ENCODE measurements around the gene CTNNBL1.

The CTNNBL1 gene, protein sequence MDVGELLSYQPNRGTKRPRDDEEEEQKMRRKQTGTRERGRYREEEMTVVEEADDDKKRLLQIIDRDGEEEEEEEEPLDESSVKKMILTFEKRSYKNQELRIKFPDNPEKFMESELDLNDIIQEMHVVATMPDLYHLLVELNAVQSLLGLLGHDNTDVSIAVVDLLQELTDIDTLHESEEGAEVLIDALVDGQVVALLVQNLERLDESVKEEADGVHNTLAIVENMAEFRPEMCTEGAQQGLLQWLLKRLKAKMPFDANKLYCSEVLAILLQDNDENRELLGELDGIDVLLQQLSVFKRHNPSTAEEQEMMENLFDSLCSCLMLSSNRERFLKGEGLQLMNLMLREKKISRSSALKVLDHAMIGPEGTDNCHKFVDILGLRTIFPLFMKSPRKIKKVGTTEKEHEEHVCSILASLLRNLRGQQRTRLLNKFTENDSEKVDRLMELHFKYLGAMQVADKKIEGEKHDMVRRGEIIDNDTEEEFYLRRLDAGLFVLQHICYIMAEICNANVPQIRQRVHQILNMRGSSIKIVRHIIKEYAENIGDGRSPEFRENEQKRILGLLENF

DNA sequence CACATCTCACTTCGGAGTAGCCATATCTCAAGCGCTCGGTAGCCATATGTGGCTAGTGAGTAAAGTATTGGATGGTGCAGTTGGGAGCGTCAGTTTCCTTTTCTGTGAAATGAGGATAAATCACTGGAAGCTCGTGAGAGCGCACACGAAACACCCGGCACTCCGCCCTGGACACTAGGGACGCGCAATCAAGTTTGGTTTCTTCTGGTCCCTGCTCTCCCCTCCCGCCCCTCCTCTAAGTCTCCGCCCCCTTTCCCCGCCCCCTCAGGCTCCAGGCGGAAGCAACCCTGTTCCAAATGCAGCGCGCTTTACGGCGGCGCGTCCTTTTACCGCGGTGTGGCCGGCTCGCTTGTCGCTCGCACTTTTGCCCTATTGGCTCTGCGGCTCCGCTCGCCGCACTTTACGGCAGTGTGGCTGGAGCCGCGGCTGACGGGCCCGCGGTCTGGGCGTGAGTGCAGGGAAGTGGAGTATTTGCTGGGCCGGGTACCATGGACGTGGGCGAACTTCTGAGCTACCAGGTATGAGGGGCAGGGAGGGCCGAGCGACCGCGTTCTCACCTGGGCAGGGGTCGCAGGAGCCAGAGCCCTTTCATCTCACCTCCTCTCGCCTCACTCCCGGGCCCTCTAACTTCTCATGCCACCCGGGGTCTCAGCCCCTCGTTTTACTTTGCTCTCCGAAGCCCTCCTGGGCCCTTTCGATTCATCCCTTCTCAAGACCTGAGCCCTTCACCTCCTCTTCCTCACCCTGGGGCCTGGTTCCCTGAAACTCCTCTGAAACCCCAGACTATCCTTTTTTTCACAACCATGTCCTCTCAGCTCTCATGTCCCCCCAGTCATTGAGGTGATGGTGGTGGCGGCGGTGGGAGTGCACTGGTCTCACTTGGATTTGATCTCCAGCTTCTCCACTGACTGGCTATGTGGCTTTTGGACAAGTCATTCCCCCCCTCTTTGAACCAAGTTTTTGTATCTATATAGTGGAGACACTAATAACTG, at the start of gene CTNNBL1:
Gene CTNNBL1 (plus strand): TSS at position 396 of the 992 bp plus-strand sequence. CDS start 93 bp downstream, at position 489.
- TF ChIP-seq MAX (IDR thresholded peaks at IDR 0.05; ENCODE audit: low read depth, low read length) (no peak; the same call in 1 of the 2 replicates), MYC (IDR thresholded peaks at IDR 0.05; ENCODE audit: low read depth, low read length) (peak; percentile 61), POLR2A (IDR thresholded peaks at IDR 0.05; ENCODE audit: extremely low read depth, insufficient read length) (peak; percentile 74)
- TF ChIP-seq, protein P1, sequence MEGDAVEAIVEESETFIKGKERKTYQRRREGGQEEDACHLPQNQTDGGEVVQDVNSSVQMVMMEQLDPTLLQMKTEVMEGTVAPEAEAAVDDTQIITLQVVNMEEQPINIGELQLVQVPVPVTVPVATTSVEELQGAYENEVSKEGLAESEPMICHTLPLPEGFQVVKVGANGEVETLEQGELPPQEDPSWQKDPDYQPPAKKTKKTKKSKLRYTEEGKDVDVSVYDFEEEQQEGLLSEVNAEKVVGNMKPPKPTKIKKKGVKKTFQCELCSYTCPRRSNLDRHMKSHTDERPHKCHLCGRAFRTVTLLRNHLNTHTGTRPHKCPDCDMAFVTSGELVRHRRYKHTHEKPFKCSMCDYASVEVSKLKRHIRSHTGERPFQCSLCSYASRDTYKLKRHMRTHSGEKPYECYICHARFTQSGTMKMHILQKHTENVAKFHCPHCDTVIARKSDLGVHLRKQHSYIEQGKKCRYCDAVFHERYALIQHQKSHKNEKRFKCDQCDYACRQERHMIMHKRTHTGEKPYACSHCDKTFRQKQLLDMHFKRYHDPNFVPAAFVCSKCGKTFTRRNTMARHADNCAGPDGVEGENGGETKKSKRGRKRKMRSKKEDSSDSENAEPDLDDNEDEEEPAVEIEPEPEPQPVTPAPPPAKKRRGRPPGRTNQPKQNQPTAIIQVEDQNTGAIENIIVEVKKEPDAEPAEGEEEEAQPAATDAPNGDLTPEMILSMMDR (IDR thresholded peaks at IDR 0.05; ENCODE audit: low read depth, low read length) = no peak
- H3K4me3 ChIP-seq (ENCODE audit: low read depth, low read length) = peak within 1 kb of the TSS; percentile 95
- peak; percentile 98 for DNase-seq (ENCODE audit: low read depth)

GRCh38 chr20:37644605-37645004, 49.2 kb upstream of the CTNNBL1 start:
- TF ChIP-seq POLR2A (IDR thresholded peaks at IDR 0.05; ENCODE audit: extremely low read depth, insufficient read length) (no peak), MAX (IDR thresholded peaks at IDR 0.05; ENCODE audit: low read depth, low read length) (no peak), MYC (IDR thresholded peaks at IDR 0.05; ENCODE audit: low read depth, low read length) (no peak)
- TF ChIP-seq, protein P1 (IDR thresholded peaks at IDR 0.05; ENCODE audit: low read depth, low read length) = no peak
- no peak overlapping the region for H3K4me3 ChIP-seq (ENCODE audit: low read depth, low read length)
- DNase-seq (ENCODE audit: low read depth) = no peak

- H3K4me3 ChIP-seq (ENCODE audit: low read depth, low read length) = no peak overlapping the region
- TF ChIP-seq, protein P1 (IDR thresholded peaks at IDR 0.05; ENCODE audit: low read depth, low read length) = no peak
- TF ChIP-seq POLR2A (IDR thresholded peaks at IDR 0.05; ENCODE audit: extremely low read depth, insufficient read length) = no peak
- no peak for TF ChIP-seq MYC (IDR thresholded peaks at IDR 0.05; ENCODE audit: low read depth, low read length)
- TF ChIP-seq MAX (IDR thresholded peaks at IDR 0.05; ENCODE audit: low read depth, low read length) = no peak
- DNase-seq (ENCODE audit: low read depth) = no peak
Measured at GRCh38 chr20:37647946-37648345, 45.9 kb upstream of the CTNNBL1 start.

DNA sequence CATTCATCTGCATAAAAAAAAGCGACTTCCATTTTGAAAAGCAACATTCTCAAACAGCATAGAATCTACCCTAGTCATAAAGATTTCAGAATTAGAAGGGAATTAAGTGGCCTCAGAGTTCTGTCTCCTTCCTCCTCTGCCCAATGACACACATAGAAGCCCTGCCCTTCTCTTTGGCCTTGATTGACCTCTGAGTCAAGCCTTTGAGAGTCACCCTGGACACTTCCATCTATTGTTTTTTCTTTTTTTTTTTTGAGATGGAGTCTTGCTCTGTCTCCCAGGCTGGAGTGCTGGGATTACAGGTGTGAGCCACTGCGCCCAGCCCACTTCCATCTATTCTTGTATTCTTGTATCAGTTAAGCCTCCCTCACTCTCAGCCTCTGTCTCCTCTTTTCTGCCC, 44.8 kb upstream of the CTNNBL1 start:
- no peak overlapping the region for H3K4me3 ChIP-seq (ENCODE audit: low read depth, low read length)
- DNase-seq (ENCODE audit: low read depth) = no peak
- TF ChIP-seq MAX (IDR thresholded peaks at IDR 0.05; ENCODE audit: low read depth, low read length) (no peak), MYC (IDR thresholded peaks at IDR 0.05; ENCODE audit: low read depth, low read length) (no peak), POLR2A (IDR thresholded peaks at IDR 0.05; ENCODE audit: extremely low read depth, insufficient read length) (no peak)
- TF ChIP-seq, protein P1 (IDR thresholded peaks at IDR 0.05; ENCODE audit: low read depth, low read length) = no peak

DNA sequence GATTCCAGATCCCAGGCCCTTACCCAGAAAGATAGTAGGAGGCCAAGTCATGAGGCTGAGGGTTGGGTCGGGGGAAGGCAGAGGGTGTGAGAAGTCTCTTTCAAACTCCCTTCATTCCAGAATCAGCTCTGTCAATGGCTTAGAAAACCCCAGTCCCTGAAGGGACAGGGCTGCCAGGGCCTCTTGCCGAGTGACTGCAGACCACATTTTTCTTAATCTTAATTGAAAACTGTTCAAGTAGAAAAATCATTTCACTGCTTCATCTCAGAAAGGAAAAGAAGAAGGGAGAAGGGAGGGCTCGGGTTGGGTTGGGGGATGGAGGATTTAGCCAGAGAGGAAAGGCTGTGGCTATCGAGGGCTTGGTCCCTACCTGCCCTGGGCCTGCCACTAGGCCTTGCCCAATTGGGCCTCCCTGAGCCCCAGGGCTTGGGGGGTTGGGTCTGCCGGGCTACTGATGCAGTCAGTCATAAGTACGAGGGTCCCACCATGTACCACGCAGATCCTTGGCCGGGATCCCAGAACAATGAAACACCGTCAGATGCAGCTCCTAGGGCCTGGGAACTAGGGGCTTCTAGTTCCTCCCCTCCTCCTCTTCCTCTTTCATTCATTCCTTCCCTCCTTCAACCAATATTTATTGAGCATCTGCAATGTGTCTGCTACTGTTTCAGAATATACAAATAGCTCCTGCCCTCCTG, 44.0 kb upstream of the CTNNBL1 start:
- H3K4me3 ChIP-seq (ENCODE audit: low read depth, low read length) = no peak overlapping the region
- TF ChIP-seq, protein P1 (IDR thresholded peaks at IDR 0.05; ENCODE audit: low read depth, low read length) = no peak
- TF ChIP-seq POLR2A (IDR thresholded peaks at IDR 0.05; ENCODE audit: extremely low read depth, insufficient read length) (no peak), MYC (IDR thresholded peaks at IDR 0.05; ENCODE audit: low read depth, low read length) (no peak)
- no peak for DNase-seq (ENCODE audit: low read depth)

Data from NB4 (cell line).